WTC11 (cell line): ENCODE data around the gene RFX8. TPM values are rescaled to one million over a fixed set of nuclear protein-coding genes. Genes with fewer than 3 reads are reported as not detected.

Experiments used
- ATAC-seq: fragments of 200-7000 bp; cut with Tn5 transposase; 2 replicates; pipeline ENCODE4 v1.10.0; 2021; ENCODE audit warnings: mild to moderate bottlenecking, moderate library complexity
- CTCF ChIA-PET: fragments of 300-600 bp; sonication (Branson Sonifier 250); formaldehyde crosslinking; loops from one replicate; lab custom pipeline; 2021; ENCODE audit warnings: antibody characterized with exemption; lab: Charles Lee
- POLR2A ChIA-PET: fragments of 350-600 bp; sonication (Branson Sonifier 250); formaldehyde crosslinking; loops from one replicate; lab custom pipeline; 2021; ENCODE audit warnings: antibody characterized with exemption; lab: Charles Lee
- DNase-seq: peaks from one replicate; pipeline ENCODE4 v3.0.0; 2021; ENCODE audit warnings: low spot score
- H3K27ac Mint-ChIP-seq: 2 replicates; pipeline ENCODE4 v1.8.0; 2021; ENCODE audit warnings: mixed read lengths
- H3K27me3 Mint-ChIP-seq: 2 replicates; pipeline ENCODE4 v1.8.0; 2021; ENCODE audit warnings: low read depth, mild to moderate bottlenecking, moderate library complexity, mixed read lengths
- H3K36me3 Mint-ChIP-seq: 2 replicates; pipeline ENCODE4 v1.8.0; 2021; ENCODE audit warnings: mixed read lengths
- H3K4me1 Mint-ChIP-seq: 2 replicates; pipeline ENCODE4 v1.8.0; 2022; ENCODE audit warnings: mixed read lengths
- H3K4me3 Mint-ChIP-seq: 2 replicates; pipeline ENCODE4 v1.8.0; 2021; ENCODE audit warnings: mild to moderate bottlenecking, moderate library complexity, mixed read lengths
- H3K9me3 Mint-ChIP-seq: 2 replicates; pipeline ENCODE4 v1.8.0; 2021; ENCODE audit warnings: mixed read lengths
- CREB1 ChIP-seq: sonication (generic); formaldehyde crosslinking; IDR thresholded peaks from 2 replicates; pipeline ENCODE4 v1.8.0; 2023; ENCODE audit warnings: mild to moderate bottlenecking, missing genetic modification reagents
- E2F5 ChIP-seq: sonication (generic); formaldehyde crosslinking; IDR thresholded peaks from 2 replicates; pipeline ENCODE4 v1.8.1; 2022; ENCODE audit warnings: mild to moderate bottlenecking, moderate library complexity, missing genetic modification reagents
- ETV6 ChIP-seq: sonication (generic); formaldehyde crosslinking; IDR thresholded peaks from 2 replicates; pipeline ENCODE4 v1.8.1; 2022; ENCODE audit warnings: mild to moderate bottlenecking, missing genetic modification reagents
- FOXJ3 ChIP-seq: sonication (generic); formaldehyde crosslinking; IDR thresholded peaks from 2 replicates; pipeline ENCODE4 v1.9.0; 2021; ENCODE audit warnings: missing genetic modification reagents, mild to moderate bottlenecking, borderline replicate concordance
- FOXK1 ChIP-seq: sonication (generic); formaldehyde crosslinking; IDR thresholded peaks from 2 replicates; pipeline ENCODE4 v1.8.0; 2022; ENCODE audit warnings: mild to moderate bottlenecking, moderate library complexity, missing genetic modification reagents
- GRHL2 ChIP-seq: fragments of 250-450 bp; sonication (Bioruptor Pico); IDR thresholded peaks from 2 replicates; pipeline ENCODE4 v1.8.0; 2022; ENCODE audit warnings: mild to moderate bottlenecking, moderate library complexity; ENCODE audit not compliant: insufficient replicate concordance, severe bottlenecking
- HMGXB4 ChIP-seq: sonication (generic); formaldehyde crosslinking; IDR thresholded peaks from 2 replicates; pipeline ENCODE4 v1.8.1; 2023; ENCODE audit warnings: mild to moderate bottlenecking, moderate library complexity, missing genetic modification reagents
- IRF2 ChIP-seq: sonication (generic); formaldehyde crosslinking; IDR thresholded peaks from 2 replicates; pipeline ENCODE4 v1.8.0; 2022; ENCODE audit warnings: low read depth, missing genetic modification reagents, borderline replicate concordance
- JAZF1 ChIP-seq: fragments of 250-450 bp; sonication (Bioruptor Pico); IDR thresholded peaks from 2 replicates; pipeline ENCODE4 v1.9.0; 2021; ENCODE audit warnings: moderate library complexity, mild to moderate bottlenecking, inconsistent platforms
- JUN ChIP-seq: sonication (generic); formaldehyde crosslinking; IDR thresholded peaks from 2 replicates; pipeline ENCODE4 v1.8.0; 2023; ENCODE audit warnings: mild to moderate bottlenecking, missing genetic modification reagents
- KAT7 ChIP-seq: sonication (generic); formaldehyde crosslinking; IDR thresholded peaks from 2 replicates; pipeline ENCODE4 v1.8.1; 2023; ENCODE audit warnings: missing genetic modification reagents, mild to moderate bottlenecking, borderline replicate concordance
- NFATC4 ChIP-seq: fragments of 250-450 bp; sonication (Bioruptor Pico); IDR thresholded peaks from 2 replicates; pipeline ENCODE4 v1.9.0; 2021; ENCODE audit warnings: mild to moderate bottlenecking
- NR2C2 ChIP-seq: sonication (generic); formaldehyde crosslinking; IDR thresholded peaks from 2 replicates; pipeline ENCODE4 v1.8.0; 2022; ENCODE audit warnings: mild to moderate bottlenecking, missing genetic modification reagents
- OVOL2 ChIP-seq: fragments of 250-450 bp; sonication (Bioruptor Pico); IDR thresholded peaks from 2 replicates; pipeline ENCODE4 v1.9.0; 2021; ENCODE audit warnings: mild to moderate bottlenecking, borderline replicate concordance
- PRRX2 ChIP-seq: fragments of 250-450 bp; sonication (Bioruptor Pico); IDR thresholded peaks from 2 replicates; pipeline ENCODE4 v1.8.0; 2021; ENCODE audit warnings: mild to moderate bottlenecking
- RORB ChIP-seq: fragments of 250-450 bp; sonication (Bioruptor Pico); IDR thresholded peaks from 2 replicates; pipeline ENCODE4 v1.9.0; 2021; ENCODE audit warnings: mild to moderate bottlenecking
- ZBTB21 ChIP-seq: sonication (generic); formaldehyde crosslinking; IDR thresholded peaks from 2 replicates; pipeline ENCODE4 v1.8.1; 2023; ENCODE audit warnings: mild to moderate bottlenecking, missing genetic modification reagents, borderline replicate concordance
- ZNF263 ChIP-seq: sonication (generic); formaldehyde crosslinking; IDR thresholded peaks from 2 replicates; pipeline ENCODE4 v1.8.1; 2022; ENCODE audit warnings: low read depth, mild to moderate bottlenecking, moderate library complexity, missing genetic modification reagents
- ZNF423 ChIP-seq: fragments of 250-450 bp; sonication (Bioruptor Pico); IDR thresholded peaks from 2 replicates; pipeline ENCODE4 v2.1.2; 2022; ENCODE audit warnings: mild to moderate bottlenecking, moderate library complexity
- total RNA-seq: library from RNA; stranded (reverse); gene quantifications from 3 replicates; pipeline ENCODE4 v1.2.3, GENCODE V29; 2021
- TF ChIP-seq, protein P1 (sequence below): sonication (generic); formaldehyde crosslinking; IDR thresholded peaks from 2 replicates; pipeline ENCODE4 v1.8.0; 2023; ENCODE audit warnings: missing genetic modification reagents, mild to moderate bottlenecking, borderline replicate concordance
- TF ChIP-seq, protein P2 (sequence below): sonication (generic); formaldehyde crosslinking; IDR thresholded peaks from 2 replicates; pipeline ENCODE4 v1.8.0; 2023; ENCODE audit warnings: mild to moderate bottlenecking, missing genetic modification reagents
- TF ChIP-seq, protein P3 (sequence below): sonication (generic); formaldehyde crosslinking; IDR thresholded peaks from 2 replicates; pipeline ENCODE4 v1.8.1; 2023; ENCODE audit warnings: mild to moderate bottlenecking, missing genetic modification reagents, borderline replicate concordance
- TF ChIP-seq, protein P4 (sequence below): sonication (generic); formaldehyde crosslinking; IDR thresholded peaks from 2 replicates; pipeline ENCODE4 v1.8.1; 2023; ENCODE audit warnings: mild to moderate bottlenecking, missing genetic modification reagents

The RFX8 gene
- total RNA-seq, 1 experiment from 2014 or later: 0.28 TPM

GRCh38 chr2:101405351-101405899, 69.5 kb downstream of the RFX8 start (continued):
- TF ChIP-seq, protein P1, sequence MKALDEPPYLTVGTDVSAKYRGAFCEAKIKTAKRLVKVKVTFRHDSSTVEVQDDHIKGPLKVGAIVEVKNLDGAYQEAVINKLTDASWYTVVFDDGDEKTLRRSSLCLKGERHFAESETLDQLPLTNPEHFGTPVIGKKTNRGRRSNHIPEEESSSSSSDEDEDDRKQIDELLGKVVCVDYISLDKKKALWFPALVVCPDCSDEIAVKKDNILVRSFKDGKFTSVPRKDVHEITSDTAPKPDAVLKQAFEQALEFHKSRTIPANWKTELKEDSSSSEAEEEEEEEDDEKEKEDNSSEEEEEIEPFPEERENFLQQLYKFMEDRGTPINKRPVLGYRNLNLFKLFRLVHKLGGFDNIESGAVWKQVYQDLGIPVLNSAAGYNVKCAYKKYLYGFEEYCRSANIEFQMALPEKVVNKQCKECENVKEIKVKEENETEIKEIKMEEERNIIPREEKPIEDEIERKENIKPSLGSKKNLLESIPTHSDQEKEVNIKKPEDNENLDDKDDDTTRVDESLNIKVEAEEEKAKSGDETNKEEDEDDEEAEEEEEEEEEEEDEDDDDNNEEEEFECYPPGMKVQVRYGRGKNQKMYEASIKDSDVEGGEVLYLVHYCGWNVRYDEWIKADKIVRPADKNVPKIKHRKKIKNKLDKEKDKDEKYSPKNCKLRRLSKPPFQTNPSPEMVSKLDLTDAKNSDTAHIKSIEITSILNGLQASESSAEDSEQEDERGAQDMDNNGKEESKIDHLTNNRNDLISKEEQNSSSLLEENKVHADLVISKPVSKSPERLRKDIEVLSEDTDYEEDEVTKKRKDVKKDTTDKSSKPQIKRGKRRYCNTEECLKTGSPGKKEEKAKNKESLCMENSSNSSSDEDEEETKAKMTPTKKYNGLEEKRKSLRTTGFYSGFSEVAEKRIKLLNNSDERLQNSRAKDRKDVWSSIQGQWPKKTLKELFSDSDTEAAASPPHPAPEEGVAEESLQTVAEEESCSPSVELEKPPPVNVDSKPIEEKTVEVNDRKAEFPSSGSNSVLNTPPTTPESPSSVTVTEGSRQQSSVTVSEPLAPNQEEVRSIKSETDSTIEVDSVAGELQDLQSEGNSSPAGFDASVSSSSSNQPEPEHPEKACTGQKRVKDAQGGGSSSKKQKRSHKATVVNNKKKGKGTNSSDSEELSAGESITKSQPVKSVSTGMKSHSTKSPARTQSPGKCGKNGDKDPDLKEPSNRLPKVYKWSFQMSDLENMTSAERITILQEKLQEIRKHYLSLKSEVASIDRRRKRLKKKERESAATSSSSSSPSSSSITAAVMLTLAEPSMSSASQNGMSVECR: no peak
- no peak for TF ChIP-seq FOXK1 (CRISPR knock-in tag)
- TF ChIP-seq OVOL2 (CRISPR knock-in tag): no peak
- no peak for TF ChIP-seq NFATC4 (CRISPR knock-in tag)
- TF ChIP-seq, protein P2, sequence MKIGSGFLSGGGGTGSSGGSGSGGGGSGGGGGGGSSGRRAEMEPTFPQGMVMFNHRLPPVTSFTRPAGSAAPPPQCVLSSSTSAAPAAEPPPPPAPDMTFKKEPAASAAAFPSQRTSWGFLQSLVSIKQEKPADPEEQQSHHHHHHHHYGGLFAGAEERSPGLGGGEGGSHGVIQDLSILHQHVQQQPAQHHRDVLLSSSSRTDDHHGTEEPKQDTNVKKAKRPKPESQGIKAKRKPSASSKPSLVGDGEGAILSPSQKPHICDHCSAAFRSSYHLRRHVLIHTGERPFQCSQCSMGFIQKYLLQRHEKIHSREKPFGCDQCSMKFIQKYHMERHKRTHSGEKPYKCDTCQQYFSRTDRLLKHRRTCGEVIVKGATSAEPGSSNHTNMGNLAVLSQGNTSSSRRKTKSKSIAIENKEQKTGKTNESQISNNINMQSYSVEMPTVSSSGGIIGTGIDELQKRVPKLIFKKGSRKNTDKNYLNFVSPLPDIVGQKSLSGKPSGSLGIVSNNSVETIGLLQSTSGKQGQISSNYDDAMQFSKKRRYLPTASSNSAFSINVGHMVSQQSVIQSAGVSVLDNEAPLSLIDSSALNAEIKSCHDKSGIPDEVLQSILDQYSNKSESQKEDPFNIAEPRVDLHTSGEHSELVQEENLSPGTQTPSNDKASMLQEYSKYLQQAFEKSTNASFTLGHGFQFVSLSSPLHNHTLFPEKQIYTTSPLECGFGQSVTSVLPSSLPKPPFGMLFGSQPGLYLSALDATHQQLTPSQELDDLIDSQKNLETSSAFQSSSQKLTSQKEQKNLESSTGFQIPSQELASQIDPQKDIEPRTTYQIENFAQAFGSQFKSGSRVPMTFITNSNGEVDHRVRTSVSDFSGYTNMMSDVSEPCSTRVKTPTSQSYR (CRISPR knock-in tag): no peak
- no peak for TF ChIP-seq JAZF1 (CRISPR knock-in tag)
- no peak for TF ChIP-seq ZNF263
- no peak for TF ChIP-seq NR2C2
- no peak for TF ChIP-seq GRHL2 (CRISPR knock-in tag)
- TF ChIP-seq E2F5: no peak
- TF ChIP-seq ETV6: no peak

DNA sequence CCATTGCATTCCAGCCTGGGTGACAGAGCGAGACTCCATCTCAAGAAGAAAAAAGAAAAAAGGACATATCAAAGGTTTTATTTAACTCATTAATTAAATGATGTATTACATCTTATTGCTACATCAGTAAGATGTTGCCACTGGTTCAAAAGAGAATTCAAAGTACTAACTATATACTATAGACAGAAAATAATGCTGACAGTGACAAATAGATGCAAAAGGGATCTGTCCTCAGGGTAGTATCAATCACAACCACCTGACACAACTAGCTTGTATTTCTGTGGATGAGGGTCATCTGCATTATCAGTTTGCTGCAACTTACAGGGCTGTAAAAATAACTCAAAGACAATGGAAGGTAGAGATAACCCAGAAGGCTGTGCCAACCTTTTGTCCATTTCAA, 71.2 kb downstream of the RFX8 start:
- no peak for DNase-seq
- ChIA-PET POLR2A (no interaction called here), CTCF (interaction anchor here (1.7 kb wide), 1 partner anchor 62 kb away, joined by 4 read pairs; no protein-coding TSS in a partner anchor)
- peaks cover 22% of the 10 kb centered on the region for H3K4me1 Mint-ChIP-seq
- no peak overlapping the region for H3K27ac Mint-ChIP-seq
- H3K27me3 Mint-ChIP-seq: no peaks in the 10 kb centered on the region; the same call in 1 of the 2 replicates
- H3K9me3 Mint-ChIP-seq: no peaks in the 10 kb centered on the region
- no peak overlapping the region for H3K4me3 Mint-ChIP-seq
- ATAC-seq: no peak
- H3K36me3 Mint-ChIP-seq: no peaks in the 10 kb centered on the region
- TF ChIP-seq JUN (CRISPR knock-in tag): no peak
- TF ChIP-seq, protein P3, sequence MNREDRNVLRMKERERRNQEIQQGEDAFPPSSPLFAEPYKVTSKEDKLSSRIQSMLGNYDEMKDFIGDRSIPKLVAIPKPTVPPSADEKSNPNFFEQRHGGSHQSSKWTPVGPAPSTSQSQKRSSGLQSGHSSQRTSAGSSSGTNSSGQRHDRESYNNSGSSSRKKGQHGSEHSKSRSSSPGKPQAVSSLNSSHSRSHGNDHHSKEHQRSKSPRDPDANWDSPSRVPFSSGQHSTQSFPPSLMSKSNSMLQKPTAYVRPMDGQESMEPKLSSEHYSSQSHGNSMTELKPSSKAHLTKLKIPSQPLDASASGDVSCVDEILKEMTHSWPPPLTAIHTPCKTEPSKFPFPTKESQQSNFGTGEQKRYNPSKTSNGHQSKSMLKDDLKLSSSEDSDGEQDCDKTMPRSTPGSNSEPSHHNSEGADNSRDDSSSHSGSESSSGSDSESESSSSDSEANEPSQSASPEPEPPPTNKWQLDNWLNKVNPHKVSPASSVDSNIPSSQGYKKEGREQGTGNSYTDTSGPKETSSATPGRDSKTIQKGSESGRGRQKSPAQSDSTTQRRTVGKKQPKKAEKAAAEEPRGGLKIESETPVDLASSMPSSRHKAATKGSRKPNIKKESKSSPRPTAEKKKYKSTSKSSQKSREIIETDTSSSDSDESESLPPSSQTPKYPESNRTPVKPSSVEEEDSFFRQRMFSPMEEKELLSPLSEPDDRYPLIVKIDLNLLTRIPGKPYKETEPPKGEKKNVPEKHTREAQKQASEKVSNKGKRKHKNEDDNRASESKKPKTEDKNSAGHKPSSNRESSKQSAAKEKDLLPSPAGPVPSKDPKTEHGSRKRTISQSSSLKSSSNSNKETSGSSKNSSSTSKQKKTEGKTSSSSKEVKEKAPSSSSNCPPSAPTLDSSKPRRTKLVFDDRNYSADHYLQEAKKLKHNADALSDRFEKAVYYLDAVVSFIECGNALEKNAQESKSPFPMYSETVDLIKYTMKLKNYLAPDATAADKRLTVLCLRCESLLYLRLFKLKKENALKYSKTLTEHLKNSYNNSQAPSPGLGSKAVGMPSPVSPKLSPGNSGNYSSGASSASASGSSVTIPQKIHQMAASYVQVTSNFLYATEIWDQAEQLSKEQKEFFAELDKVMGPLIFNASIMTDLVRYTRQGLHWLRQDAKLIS (CRISPR knock-in tag): no peak
- no peak for TF ChIP-seq KAT7
- TF ChIP-seq HMGXB4: no peak
- no peak for TF ChIP-seq GRHL2 (CRISPR knock-in tag)
- TF ChIP-seq RORB (CRISPR knock-in tag): no peak
- no peak for TF ChIP-seq FOXK1 (CRISPR knock-in tag)
- no peak for TF ChIP-seq FOXJ3 (CRISPR knock-in tag)
- TF ChIP-seq ZNF423: no peak
- no peak for TF ChIP-seq ZBTB21 (CRISPR knock-in tag)
- no peak for TF ChIP-seq CREB1 (CRISPR knock-in tag)
- TF ChIP-seq PRRX2: no peak
- TF ChIP-seq, protein P4, sequence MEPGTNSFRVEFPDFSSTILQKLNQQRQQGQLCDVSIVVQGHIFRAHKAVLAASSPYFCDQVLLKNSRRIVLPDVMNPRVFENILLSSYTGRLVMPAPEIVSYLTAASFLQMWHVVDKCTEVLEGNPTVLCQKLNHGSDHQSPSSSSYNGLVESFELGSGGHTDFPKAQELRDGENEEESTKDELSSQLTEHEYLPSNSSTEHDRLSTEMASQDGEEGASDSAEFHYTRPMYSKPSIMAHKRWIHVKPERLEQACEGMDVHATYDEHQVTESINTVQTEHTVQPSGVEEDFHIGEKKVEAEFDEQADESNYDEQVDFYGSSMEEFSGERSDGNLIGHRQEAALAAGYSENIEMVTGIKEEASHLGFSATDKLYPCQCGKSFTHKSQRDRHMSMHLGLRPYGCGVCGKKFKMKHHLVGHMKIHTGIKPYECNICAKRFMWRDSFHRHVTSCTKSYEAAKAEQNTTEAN (CRISPR knock-in tag): no peak
- TF ChIP-seq IRF2 (CRISPR knock-in tag): no peak
